ENCODE results near the gene UBE3B.

UBE3B gene

DNA sequence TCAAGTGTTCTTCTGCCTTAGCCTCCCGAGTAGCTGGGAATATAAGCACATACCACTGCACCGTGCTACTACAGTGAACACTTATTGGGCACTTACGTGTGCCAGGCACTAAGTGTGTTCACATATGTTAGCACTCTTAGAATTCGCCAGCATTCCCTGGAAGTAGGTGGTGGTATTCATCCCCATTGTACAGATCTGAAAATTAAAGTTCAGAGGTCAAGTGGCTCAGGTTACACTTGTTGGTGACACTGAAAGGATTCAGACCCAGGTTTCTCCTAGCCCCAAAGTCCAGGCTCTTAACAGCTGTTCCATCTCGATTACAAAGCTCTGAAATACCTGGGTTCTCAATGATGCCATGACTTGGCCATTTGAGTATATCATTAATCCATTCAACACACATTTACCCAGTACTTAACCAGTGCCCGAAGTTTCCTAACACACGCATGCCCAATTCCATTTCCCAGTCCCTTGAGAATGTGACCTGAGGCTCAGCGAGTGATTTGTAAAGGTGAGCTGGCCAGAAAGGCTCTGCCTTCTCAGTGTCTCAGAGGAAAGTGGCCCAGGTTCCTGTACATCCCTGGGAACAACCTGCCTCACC is 101.0 kb downstream of the UBE3B start:
- DNase-seq: no peak

DNA sequence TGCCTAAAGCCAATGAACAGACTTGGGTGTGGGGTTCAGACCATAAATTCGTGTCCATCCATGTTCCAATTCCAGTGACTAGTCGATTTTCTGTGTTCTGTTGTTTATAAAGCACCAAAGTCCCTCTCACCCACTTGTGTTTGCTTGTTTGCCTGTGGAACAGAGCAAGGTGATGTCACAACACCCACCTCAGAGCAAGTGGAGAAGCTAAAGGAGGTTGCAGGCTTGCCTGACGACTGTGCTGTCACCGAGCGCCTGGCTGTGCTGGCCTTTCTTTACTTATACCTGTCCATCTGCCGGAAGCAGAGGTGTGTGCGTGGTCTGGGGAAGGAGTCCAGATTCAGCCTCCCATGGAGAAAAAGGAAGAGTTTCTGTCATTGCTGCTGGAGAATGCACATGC is 102.2 kb downstream of the UBE3B start:
- no peak for DNase-seq

DNA sequence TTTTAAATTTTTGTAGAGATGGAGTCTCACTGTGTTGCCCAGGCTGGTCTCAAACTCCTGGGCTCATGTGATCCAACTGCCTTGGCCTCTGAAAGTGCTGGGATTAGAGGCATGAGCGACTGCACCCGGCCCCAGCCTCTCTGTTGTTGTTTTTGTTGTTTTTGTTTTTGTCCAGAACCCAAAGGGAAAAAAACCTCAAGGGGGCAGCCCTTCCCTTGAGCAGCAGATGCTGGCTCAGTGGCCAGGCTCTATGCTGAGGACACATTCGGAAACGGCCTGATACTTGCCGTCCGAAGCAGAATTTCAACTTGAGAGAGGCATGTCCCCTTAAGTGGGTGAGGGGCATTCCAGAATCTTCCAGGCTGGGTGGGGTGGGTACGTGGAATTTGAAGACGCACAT is 102.8 kb downstream of the UBE3B start:
- DNase-seq: no peak

DNA sequence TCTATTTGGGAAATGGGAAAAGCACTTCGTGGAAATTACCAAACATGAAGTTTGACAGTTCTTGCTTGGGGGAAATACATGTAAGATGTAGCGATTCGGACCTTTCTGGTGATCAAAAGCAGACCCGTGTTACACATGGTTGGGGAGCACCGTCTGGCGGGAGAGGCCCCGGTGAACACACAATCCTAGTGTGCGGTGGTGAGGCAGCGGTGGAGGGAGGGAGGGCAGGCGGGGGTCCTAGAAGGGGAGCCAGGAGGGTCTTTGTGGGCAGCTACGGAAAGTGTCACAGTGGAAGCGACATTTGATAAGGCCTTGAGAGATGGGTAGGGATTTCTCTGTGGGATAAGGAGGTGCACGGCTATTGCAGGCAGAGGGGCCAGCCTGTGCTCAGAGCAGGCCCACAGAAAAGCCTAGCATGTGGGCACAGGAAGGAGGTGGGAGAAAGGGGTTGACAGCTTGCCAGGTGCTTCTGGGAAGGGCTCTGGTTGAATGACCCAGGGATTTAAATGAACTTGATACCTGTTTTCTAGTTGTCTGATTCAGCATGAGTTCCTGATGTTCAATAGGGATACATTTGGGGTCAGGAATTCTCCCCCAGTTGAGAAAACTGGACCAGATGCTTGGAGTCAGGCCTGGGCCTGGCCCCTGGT is 103.4 kb downstream of the UBE3B start:
- DNase-seq: no peak

DNA sequence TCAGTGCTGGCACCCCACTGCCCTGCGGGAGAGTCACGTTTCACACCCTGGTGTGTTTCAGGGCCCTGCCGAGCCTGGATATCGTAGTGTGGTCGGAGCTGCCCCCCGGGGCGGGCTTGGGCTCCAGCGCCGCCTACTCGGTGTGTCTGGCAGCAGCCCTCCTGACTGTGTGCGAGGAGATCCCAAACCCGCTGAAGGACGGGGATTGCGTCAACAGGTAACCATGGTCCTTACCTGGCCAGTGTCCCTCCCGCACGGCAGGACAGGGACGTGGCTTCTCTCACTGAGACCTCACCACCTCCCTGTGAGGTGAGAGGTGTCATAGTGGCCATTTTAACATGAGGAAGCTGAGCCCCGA is 103.9 kb downstream of the UBE3B start:
- no peak for DNase-seq

DNA sequence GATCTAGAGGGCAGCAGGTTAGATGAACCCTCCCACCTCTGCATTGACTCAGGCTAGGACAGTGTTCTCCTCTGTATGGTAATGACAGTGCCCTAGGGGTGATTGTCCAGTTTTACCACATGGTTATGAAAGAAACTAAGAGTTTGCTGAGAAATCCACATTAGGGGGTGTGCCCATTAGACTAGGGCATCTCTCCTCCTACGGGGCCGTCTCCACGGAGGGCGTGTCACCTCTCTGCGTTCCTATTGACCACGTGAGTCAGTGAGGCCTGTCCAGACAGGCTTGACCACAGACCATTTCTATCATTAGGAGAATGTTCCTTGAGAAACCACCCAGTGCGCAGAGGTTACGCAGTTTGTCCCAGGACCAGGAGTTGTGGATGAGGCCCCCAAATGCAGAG is 104.4 kb downstream of the UBE3B start:
- DNase-seq: no peak

DNA sequence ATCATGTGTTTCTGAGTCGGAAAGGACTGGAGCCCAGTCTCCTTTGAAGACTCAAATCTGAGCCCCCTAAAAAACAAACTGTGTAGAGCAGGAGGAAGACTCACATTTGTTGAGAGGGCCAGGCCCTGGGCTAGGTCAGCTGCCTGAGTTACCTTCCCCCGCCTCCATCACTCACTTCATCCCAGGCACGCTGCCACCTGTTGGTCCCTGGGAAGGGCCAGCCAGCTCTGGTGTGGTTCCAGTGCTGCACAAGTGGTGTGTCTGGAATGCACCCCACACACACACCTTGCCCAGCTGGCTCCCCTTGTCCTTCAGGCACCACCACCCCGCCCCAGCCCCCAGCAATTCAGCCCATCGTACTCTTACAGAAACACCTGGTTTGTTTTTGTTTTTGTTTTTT is 105.2 kb downstream of the UBE3B start:
- no peak for DNase-seq

DNA sequence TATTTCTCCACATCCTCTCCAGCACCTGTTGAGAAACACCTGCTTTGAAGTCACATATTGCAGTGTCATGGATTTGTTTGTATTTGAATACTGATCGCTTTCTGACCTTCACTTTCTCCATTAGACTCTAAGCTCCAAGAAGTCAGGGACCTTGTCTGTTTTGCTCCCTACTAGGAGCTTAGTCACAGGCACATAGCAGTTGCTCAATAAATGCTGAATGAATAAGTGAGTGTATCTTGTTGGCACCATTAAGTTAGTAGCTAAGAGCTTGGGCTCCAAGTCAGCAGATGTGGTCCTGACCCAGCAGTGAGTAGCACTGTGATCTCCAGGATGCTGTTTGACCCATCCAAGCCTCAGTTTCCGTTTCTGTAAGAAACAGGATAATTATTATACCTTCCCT is 106.3 kb downstream of the UBE3B start:
- no peak for DNase-seq
